Progenitor cell of endocrine pancreas (in vitro differentiated cells): ENCODE data around the gene SLC18A3. TPM values are rescaled to one million over a fixed set of nuclear protein-coding genes. Genes with fewer than 3 reads are reported as not detected.

Experiments used
- DNase-seq: peaks from one replicate; pipeline ENCODE4 v3.0.0; 2021; ENCODE audit warnings: low spot score; ENCODE audit not compliant: unreplicated experiment
- H3K27ac Mint-ChIP-seq: 2 replicates; pipeline ENCODE4 v1.8.0; 2021; ENCODE audit warnings: mild to moderate bottlenecking, moderate library complexity, mixed read lengths
- H3K27me3 Mint-ChIP-seq: 2 replicates; pipeline ENCODE4 v1.8.0; 2021; ENCODE audit warnings: mixed read lengths
- H3K36me3 Mint-ChIP-seq: 2 replicates; pipeline ENCODE4 v1.8.0; 2022; ENCODE audit warnings: mixed read lengths; ENCODE audit not compliant: insufficient read depth
- H3K4me1 Mint-ChIP-seq: 2 replicates; pipeline ENCODE4 v1.8.0; 2021; ENCODE audit warnings: low read depth, mixed read lengths
- H3K4me3 Mint-ChIP-seq: 2 replicates; pipeline ENCODE4 v1.8.0; 2021; ENCODE audit warnings: low read depth, mild to moderate bottlenecking, moderate library complexity, mixed read lengths
- H3K9me3 Mint-ChIP-seq: 2 replicates; pipeline ENCODE4 v1.8.0; 2021; ENCODE audit warnings: low read depth, mixed read lengths
- total RNA-seq: library from RNA; stranded (reverse); gene quantifications from 2 replicates; pipeline ENCODE4 v1.2.1, GENCODE V29; 2021
- TF ChIP-seq, protein P1 (sequence below): fragments of 200-600 bp; sonication (generic); IDR thresholded peaks from one replicate; pipeline ENCODE4 v1.5.0; 2021; ENCODE audit warnings: antibody characterized with exemption, mild to moderate bottlenecking; ENCODE audit not compliant: unreplicated experiment

The SLC18A3 gene
- total RNA-seq, 1 donor from 2014 or later = not detected

DNA sequence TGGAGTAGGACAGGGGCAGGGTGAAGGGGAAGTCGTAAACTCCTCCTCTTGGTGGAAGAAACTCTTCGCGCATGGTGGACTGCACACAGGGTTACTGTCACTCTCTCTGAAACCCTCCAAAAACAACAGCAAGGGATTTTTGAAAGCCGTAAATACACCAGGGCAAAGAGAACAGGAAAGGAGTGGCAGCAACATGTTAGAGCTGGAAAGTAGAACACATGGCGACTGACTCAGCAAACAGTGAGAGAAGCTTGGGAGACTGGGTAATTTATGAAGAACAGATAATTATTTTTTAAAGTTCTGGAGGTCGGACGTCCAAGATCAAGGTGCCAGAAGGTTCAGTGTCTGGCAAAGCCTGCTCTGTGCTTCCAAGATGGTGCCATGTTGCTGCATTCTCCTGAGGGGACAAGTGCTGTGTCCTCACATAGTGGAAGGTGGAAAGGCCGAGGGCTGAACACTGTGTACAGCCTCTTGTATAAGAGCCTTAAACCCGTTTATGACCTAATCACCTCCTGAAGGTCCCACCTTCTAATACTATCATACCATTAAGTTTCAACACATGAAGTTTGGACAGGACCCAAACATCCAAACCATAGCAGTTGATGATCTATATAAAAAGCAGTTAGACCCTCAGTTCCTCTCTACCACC lies 46.9 kb downstream of the SLC18A3 start:
- Mint-ChIP-seq H3K36me3 (no peaks in the 10 kb centered on the region), H3K27me3 (peaks cover 20% of the 10 kb centered on the region), H3K4me1 (peaks cover 4% of the 10 kb centered on the region), H3K27ac (no peak overlapping the region), H3K9me3 (peaks cover 12% of the 10 kb centered on the region), H3K4me3 (no peak overlapping the region)
- DNase-seq = no peak
- TF ChIP-seq, protein P1, sequence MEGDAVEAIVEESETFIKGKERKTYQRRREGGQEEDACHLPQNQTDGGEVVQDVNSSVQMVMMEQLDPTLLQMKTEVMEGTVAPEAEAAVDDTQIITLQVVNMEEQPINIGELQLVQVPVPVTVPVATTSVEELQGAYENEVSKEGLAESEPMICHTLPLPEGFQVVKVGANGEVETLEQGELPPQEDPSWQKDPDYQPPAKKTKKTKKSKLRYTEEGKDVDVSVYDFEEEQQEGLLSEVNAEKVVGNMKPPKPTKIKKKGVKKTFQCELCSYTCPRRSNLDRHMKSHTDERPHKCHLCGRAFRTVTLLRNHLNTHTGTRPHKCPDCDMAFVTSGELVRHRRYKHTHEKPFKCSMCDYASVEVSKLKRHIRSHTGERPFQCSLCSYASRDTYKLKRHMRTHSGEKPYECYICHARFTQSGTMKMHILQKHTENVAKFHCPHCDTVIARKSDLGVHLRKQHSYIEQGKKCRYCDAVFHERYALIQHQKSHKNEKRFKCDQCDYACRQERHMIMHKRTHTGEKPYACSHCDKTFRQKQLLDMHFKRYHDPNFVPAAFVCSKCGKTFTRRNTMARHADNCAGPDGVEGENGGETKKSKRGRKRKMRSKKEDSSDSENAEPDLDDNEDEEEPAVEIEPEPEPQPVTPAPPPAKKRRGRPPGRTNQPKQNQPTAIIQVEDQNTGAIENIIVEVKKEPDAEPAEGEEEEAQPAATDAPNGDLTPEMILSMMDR = no peak

DNA sequence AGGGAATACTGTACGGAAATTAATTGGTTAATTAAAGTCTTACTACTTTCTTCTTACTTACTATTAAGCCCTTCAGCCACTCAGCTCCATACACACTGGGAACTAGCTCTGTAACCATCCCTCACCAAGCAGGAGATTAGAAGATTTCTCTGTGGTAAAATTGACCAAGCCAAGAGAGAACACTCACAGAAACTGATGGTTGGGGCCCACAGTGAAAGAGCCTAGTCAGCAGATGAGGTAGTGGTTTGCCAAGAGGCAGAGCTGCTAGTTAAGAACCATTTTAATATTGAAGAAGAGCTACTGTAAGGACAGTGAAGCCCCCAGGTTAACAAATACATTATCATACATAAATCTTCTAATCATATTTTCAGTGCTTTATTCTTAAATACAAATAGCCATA lies 47.5 kb downstream of the SLC18A3 start:
- H3K4me1 Mint-ChIP-seq = peaks cover 3% of the 10 kb centered on the region
- peaks cover 19% of the 10 kb centered on the region for H3K27me3 Mint-ChIP-seq
- H3K36me3 Mint-ChIP-seq = no peaks in the 10 kb centered on the region
- H3K4me3 Mint-ChIP-seq = no peak overlapping the region
- TF ChIP-seq, protein P1 = no peak
- H3K9me3 Mint-ChIP-seq = peaks cover 12% of the 10 kb centered on the region
- H3K27ac Mint-ChIP-seq = no peak overlapping the region
- DNase-seq = no peak

DNA sequence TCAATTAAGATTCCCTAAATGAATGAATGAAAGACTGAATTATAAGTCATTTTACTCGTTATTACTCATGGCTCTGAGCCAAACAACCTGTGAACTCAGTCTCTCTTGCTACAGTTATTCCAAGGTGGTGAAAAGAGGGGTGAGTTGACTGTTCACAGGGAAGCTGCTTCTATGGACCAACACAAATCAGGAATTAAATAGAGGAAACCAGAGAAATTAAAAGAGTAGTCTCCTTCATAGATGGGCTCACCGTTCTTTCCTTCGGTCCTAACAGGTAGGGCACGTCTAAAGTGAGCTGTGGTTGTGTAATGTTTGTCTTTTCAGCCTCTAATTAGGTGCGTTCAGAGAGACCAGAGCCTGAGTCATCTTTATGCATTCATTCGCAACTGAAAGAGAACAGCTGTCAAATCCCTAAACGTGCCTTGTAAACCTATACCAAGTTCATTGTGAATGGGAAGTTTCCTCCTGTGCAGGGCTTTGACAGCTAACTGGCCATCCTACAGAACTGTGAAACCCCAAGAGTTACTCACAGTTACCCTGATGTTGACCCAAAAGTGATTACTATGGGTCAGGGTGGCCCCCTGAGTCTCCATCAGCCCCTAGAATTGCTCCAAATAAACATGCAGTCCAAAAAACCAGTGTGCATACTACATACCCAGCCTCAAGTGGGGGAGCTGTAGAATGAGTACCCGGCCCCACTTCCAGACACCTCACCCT lies 51.2 kb downstream of the SLC18A3 start:
- no peak overlapping the region for H3K4me3 Mint-ChIP-seq
- no peak for DNase-seq
- no peak overlapping the region for H3K27ac Mint-ChIP-seq
- H3K27me3 Mint-ChIP-seq = peaks cover 24% of the 10 kb centered on the region
- H3K36me3 Mint-ChIP-seq = no peaks in the 10 kb centered on the region
- TF ChIP-seq, protein P1 = no peak
- peaks cover 12% of the 10 kb centered on the region for H3K9me3 Mint-ChIP-seq
- no peaks in the 10 kb centered on the region for H3K4me1 Mint-ChIP-seq

Other genes starting within 250 kb of the SLC18A3 start
- not detected in 2 replicates for gene DRGX, start 214.2 kb upstream of the SLC18A3 start, total RNA-seq
- 30.2 and 35.0 TPM in 2 replicates for gene ERCC6, start 71.2 kb upstream of the SLC18A3 start, total RNA-seq
- gene CHAT, start 3.7 kb downstream of the SLC18A3 start, total RNA-seq = 0.36 TPM in 1 of 2 replicates, not detected in the other
- gene C10orf53, start 69.3 kb downstream of the SLC18A3 start, total RNA-seq = not detected in 2 replicates
- gene OGDHL, start 152.0 kb downstream of the SLC18A3 start, total RNA-seq = 9.1 and 11.7 TPM in 2 replicates